Measurements from ENCODE around the gene SEMA4G.

DNA sequence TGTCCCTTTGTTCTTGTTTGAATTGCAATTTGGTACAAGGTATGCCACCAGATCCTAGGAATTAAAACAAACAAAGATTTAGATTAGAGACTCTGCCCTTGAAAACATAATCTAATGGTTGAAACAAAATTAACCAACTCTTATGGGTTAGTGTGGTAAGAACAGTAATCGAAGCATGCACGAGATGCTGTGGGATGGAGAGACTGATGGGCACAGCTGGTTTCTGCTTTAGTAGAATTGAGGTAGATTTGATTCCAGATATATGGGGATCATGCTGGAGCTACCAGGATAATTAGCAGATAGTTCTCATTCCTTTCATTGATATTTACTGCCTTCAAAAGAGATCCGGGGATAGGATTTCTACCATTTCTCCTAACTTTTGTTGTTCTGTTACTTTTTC lies 20.4 kb upstream of the SEMA4G start:
- TF ChIP-seq NFIC (IDR thresholded peaks at IDR 0.05) (no peak), CEBPB (IDR thresholded peaks at IDR 0.05) (no peak)
